GM23338 (cell line): Measurements from ENCODE around the gene ZG16B.

Source experiments
- CREB1 ChIP-seq: fragments of 250-450 bp; sonication (Bioruptor Pico); IDR thresholded peaks from 2 replicates; pipeline ENCODE4 v1.5.0; 2020; ENCODE audit warnings: low read depth, mild to moderate bottlenecking, moderate library complexity
- EZH2 ChIP-seq: fragments of 200-600 bp; sonication (generic); IDR thresholded peaks from one replicate; pipeline ENCODE4 v1.8.0; 2017; ENCODE audit warnings: antibody characterized with exemption, mild to moderate bottlenecking, low read depth; ENCODE audit not compliant: unreplicated experiment
- EZH2phosphoT487 ChIP-seq: fragments of 200-600 bp; sonication (generic); IDR thresholded peaks from one replicate; pipeline ENCODE4 v1.8.1; 2018; ENCODE audit warnings: antibody characterized with exemption; ENCODE audit not compliant: unreplicated experiment
- POLR2AphosphoS5 ChIP-seq: IDR thresholded peaks from 2 replicates; pipeline ENCODE4 v1.6.1; 2016; ENCODE audit warnings: antibody characterized with exemption, low read depth
- STAT1 ChIP-seq: IDR thresholded peaks from one replicate; pipeline ENCODE4 v1.6.1; 2016; ENCODE audit warnings: antibody characterized with exemption; ENCODE audit not compliant: unreplicated experiment
- TF ChIP-seq, protein P1 (sequence below), 2 experiments: fragments of 200-600 bp in 1 of 2; sonication (generic) in 1 of 2; conservative IDR thresholded peaks; 2 replicates each; pipeline versions ENCODE4 v1.5.1 to v1.6.1; 2016 to 2017; ENCODE audit warnings: antibody characterized with exemption in 2 of 2, low read depth in 2 of 2, mild to moderate bottlenecking in 2 of 2, moderate library complexity in 1 of 2

DNA sequence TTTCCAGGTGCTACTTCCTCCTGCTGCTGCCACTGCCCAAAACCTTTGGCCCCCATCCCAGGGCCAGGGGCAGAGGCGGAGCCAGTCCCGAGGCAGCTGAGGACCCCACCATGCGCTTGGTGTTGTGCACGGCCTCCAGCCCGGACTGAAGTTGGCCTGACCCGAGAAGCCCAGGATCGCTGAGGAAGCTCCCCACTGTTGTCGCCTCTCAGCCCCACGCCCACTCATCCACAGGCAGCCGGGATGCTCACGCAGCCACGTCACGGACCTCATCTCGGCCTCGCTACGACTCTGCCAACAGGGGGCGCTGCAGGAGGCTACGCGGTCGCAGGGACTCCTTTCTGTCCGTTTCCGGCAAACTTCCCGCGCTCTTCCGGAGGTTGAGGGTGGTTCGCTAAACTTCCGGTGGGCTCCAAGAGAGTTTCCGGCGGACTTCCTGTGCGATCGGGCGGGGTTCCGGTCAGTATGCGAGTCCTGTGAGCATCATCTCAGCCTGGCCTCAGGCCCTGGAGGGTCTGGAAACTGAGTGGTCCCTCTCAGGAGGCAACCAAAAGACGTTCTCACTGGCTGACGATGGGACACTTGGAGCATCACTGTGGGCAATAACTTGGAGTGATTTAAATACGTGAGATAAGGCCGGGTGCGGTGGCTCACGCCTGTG is 12.4 kb downstream of the ZG16B start:
- TF ChIP-seq, protein P1, sequence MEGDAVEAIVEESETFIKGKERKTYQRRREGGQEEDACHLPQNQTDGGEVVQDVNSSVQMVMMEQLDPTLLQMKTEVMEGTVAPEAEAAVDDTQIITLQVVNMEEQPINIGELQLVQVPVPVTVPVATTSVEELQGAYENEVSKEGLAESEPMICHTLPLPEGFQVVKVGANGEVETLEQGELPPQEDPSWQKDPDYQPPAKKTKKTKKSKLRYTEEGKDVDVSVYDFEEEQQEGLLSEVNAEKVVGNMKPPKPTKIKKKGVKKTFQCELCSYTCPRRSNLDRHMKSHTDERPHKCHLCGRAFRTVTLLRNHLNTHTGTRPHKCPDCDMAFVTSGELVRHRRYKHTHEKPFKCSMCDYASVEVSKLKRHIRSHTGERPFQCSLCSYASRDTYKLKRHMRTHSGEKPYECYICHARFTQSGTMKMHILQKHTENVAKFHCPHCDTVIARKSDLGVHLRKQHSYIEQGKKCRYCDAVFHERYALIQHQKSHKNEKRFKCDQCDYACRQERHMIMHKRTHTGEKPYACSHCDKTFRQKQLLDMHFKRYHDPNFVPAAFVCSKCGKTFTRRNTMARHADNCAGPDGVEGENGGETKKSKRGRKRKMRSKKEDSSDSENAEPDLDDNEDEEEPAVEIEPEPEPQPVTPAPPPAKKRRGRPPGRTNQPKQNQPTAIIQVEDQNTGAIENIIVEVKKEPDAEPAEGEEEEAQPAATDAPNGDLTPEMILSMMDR (conservative IDR thresholded peaks at IDR 0.05; ENCODE audit: low read depth in 2 of 2), result peak; percentile 83 to 96
- no peak for TF ChIP-seq STAT1
- no peak for TF ChIP-seq EZH2
- TF ChIP-seq EZH2phosphoT487, result no peak
- peak; percentile 77 for TF ChIP-seq CREB1 (CRISPR knock-in tag)
- no peak for TF ChIP-seq POLR2AphosphoS5
